HepG2 (cell line): ENCODE data around the gene PRXL2B. TPM values are rescaled to one million over a fixed set of nuclear protein-coding genes. Genes with fewer than 3 reads are reported as not detected.

Experiments used
- ATF5 ChIP-seq: sonication (generic); formaldehyde crosslinking; IDR thresholded peaks from 2 replicates; pipeline ENCODE4 v1.4.0; 2020; ENCODE audit warnings: mild to moderate bottlenecking, low read depth, missing genetic modification reagents
- CCAR2 ChIP-seq: fragments of 200-400 bp; formaldehyde crosslinking; optimal IDR thresholded peaks from 2 replicates; pipeline ENCODE3; 2018; ENCODE audit warnings: low read depth, mild to moderate bottlenecking, low read length, moderate library complexity
- FIP1L1 ChIP-seq: fragments of 200-400 bp; formaldehyde crosslinking; IDR thresholded peaks from 2 replicates; pipeline ENCODE4 v1.6.1; 2018; ENCODE audit warnings: low read depth, mild to moderate bottlenecking, low read length, moderate library complexity, borderline replicate concordance; ENCODE audit not compliant: insufficient read depth
- GABPB1 ChIP-seq: IDR thresholded peaks from 2 replicates; pipeline ENCODE4 v1.6.1; 2016; ENCODE audit warnings: mild to moderate bottlenecking, missing genetic modification reagents, moderate library complexity, missing compliant biosample characterization
- HINFP ChIP-seq: sonication (generic); formaldehyde crosslinking; IDR thresholded peaks from 2 replicates; pipeline ENCODE4 v1.4.0; 2020; ENCODE audit warnings: low read depth, mild to moderate bottlenecking, missing genetic modification reagents
- HNRNPK ChIP-seq: fragments of 200-400 bp; formaldehyde crosslinking; IDR thresholded peaks from 2 replicates; pipeline ENCODE4 v1.6.1; 2018; ENCODE audit warnings: low read length, low read depth, moderate library complexity, mild to moderate bottlenecking; ENCODE audit not compliant: poor library complexity, severe bottlenecking
- ISL2 ChIP-seq: sonication (generic); formaldehyde crosslinking; IDR thresholded peaks from 2 replicates; pipeline ENCODE4 v1.5.0; 2020; ENCODE audit warnings: missing genetic modification reagents
- KLF15 ChIP-seq: sonication (generic); formaldehyde crosslinking; IDR thresholded peaks from 2 replicates; pipeline ENCODE4 v1.8.1; 2023; ENCODE audit warnings: borderline replicate concordance, mild to moderate bottlenecking, inconsistent platforms, missing genetic modification reagents, mixed read lengths
- MXI1 ChIP-seq: IDR thresholded peaks from 3 replicates; pipeline ENCODE4 v1.6.1; 2012; ENCODE audit warnings: low read depth, low read length, inconsistent platforms, borderline replicate concordance
- MYC ChIP-seq: sonication (generic); formaldehyde crosslinking; IDR thresholded peaks from 2 replicates; pipeline ENCODE4 v1.9.0; 2021; ENCODE audit warnings: missing genetic modification reagents, borderline replicate concordance
- MYPOP ChIP-seq: sonication (generic); formaldehyde crosslinking; IDR thresholded peaks from 2 replicates; pipeline ENCODE4 v1.8.1; 2023; ENCODE audit warnings: mild to moderate bottlenecking, moderate library complexity, missing genetic modification reagents
- NKX3-1 ChIP-seq: sonication (generic); formaldehyde crosslinking; IDR thresholded peaks from 2 replicates; pipeline ENCODE4 v1.5.0; 2020; ENCODE audit warnings: missing genetic modification reagents
- PATZ1 ChIP-seq: sonication (generic); formaldehyde crosslinking; IDR thresholded peaks from 2 replicates; pipeline ENCODE4 v1.4.0; 2020; ENCODE audit warnings: missing genetic modification reagents
- SP1 ChIP-seq, 2 experiments: fragments of 450-650 bp in 1 of 2; sonication (generic) in 1 of 2; formaldehyde crosslinking in 1 of 2; IDR thresholded peaks; 2 replicates each; pipeline versions ENCODE4 v1.4.0 to v1.6.1; 2016 to 2020; ENCODE audit warnings: missing genetic modification reagents in 1 of 2
- TBL1XR1 ChIP-seq: fragments of 150-350 bp; IDR thresholded peaks from 2 replicates; pipeline ENCODE4 v1.6.1; 2014; ENCODE audit warnings: borderline replicate concordance, low read length; ENCODE audit not compliant: partially characterized antibody
- ZNF275 ChIP-seq: sonication (generic); formaldehyde crosslinking; IDR thresholded peaks from 2 replicates; pipeline ENCODE4 v1.8.0; 2022; ENCODE audit warnings: missing genetic modification reagents, mild to moderate bottlenecking, inconsistent platforms, borderline replicate concordance
- ZNF546 ChIP-seq: sonication (generic); formaldehyde crosslinking; conservative IDR thresholded peaks from 2 replicates; pipeline ENCODE4 v1.8.1; 2023; ENCODE audit warnings: mild to moderate bottlenecking, missing genetic modification reagents
- ZNF691 ChIP-seq: sonication (generic); formaldehyde crosslinking; IDR thresholded peaks from 2 replicates; pipeline ENCODE4 v1.4.0; 2020; ENCODE audit warnings: missing genetic modification reagents, low read depth, mild to moderate bottlenecking, borderline replicate concordance
- ZNF782 ChIP-seq: sonication (generic); formaldehyde crosslinking; IDR thresholded peaks from 2 replicates; pipeline ENCODE4 v1.4.0; 2020; ENCODE audit warnings: missing genetic modification reagents, mild to moderate bottlenecking, borderline replicate concordance
- ZNF788 ChIP-seq: sonication (generic); formaldehyde crosslinking; IDR thresholded peaks from 2 replicates; pipeline ENCODE4 v1.5.0; 2020; ENCODE audit warnings: mild to moderate bottlenecking, missing genetic modification reagents, borderline replicate concordance
- ZSCAN20 ChIP-seq: sonication (generic); formaldehyde crosslinking; IDR thresholded peaks from 2 replicates; pipeline ENCODE4 v1.4.0; 2020; ENCODE audit warnings: missing genetic modification reagents, mild to moderate bottlenecking, borderline replicate concordance
- polyA plus RNA-seq, 8 experiments: library from polyadenylated mRNA; depleted of rRNA in 3 of 8; stranded (reverse) in 7 of 8; unstranded in 1 of 8; fragments of >200 nt; fragmentation: Illumina TruSeq in 4 of 8; extraction: Trizol in 4 of 8; gene quantifications; 2 replicates each; pipeline versions ENCODE4 v1.2.1 to v1.2.3, GENCODE V29; 2011 to 2016; ENCODE audit warnings: low read depth in 4 of 8, missing spikeins in 1 of 8, mixed read lengths in 1 of 8; ENCODE audit not compliant: insufficient read depth in 1 of 8
- total RNA-seq, 5 experiments: library from RNA; depleted of rRNA; stranded (reverse); fragments of >200 nt; fragmentation: Illumina TruSeq; extraction: Trizol; gene quantifications; 2 replicates each; pipeline ENCODE4 v1.2.3, GENCODE V29; 2016; ENCODE audit warnings: low read depth in 1 of 5

PRXL2B gene
- total and polyA plus RNA-seq, 2 of the 13 experiments (the other 11 are each of a cell fraction or from before 2014, with no cell fraction given) = 16.8 to 22.1 TPM

GRCh38 chr1:2543543-2544092 lies 43.0 kb upstream of the PRXL2B start (continued):
- TF ChIP-seq SP1 (IDR thresholded peaks at IDR 0.05) = no peak
- no peak for TF ChIP-seq SP1 (CRISPR knock-in tag; IDR thresholded peaks at IDR 0.05)
- 0 out of 2 replicates have a peak, but pooled peaks have one; percentile 49 for TF ChIP-seq ZNF782
- no peak for TF ChIP-seq CCAR2
- no peak for TF ChIP-seq ZNF546
- no peak for TF ChIP-seq ATF5
- TF ChIP-seq MXI1 = no peak
- TF ChIP-seq ZNF275 = no peak
- no peak for TF ChIP-seq MYPOP (CRISPR knock-in tag)
- TF ChIP-seq ZSCAN20 (CRISPR knock-in tag) = no peak
- no peak for TF ChIP-seq KLF15 (CRISPR knock-in tag)
- TF ChIP-seq HNRNPK = no peak
- TF ChIP-seq ZNF691 (CRISPR knock-in tag) = 0 out of 2 replicates have a peak, but pooled peaks have one; percentile 69
- TF ChIP-seq TBL1XR1 = no peak
- no peak for TF ChIP-seq NKX3-1 (CRISPR knock-in tag)
- TF ChIP-seq ZNF788 = 0 out of 2 replicates have a peak, but pooled peaks have one; percentile 62
- no peak for TF ChIP-seq ISL2 (CRISPR knock-in tag)
- no peak for TF ChIP-seq HINFP
- TF ChIP-seq FIP1L1 = no peak
- peak; percentile 54; the same call in 1 of the 2 replicates for TF ChIP-seq PATZ1
- peak; percentile 45; the same call in 1 of the 2 replicates for TF ChIP-seq MYC
- TF ChIP-seq GABPB1 (CRISPR knock-in tag) = peak; percentile 14; the same call in 1 of the 2 replicates
